Ishikawa (cell line): Measurements from ENCODE around the gene ERBB4.

ENCODE experiments used
- EP300 ChIP-seq: IDR thresholded peaks from 2 replicates; pipeline ENCODE4 v1.6.1; 2012; ENCODE audit warnings: borderline replicate concordance
- FOXM1 ChIP-seq: IDR thresholded peaks from 2 replicates; pipeline ENCODE4 v1.6.1; 2012; ENCODE audit warnings: low read depth, borderline replicate concordance
- MAX ChIP-seq: IDR thresholded peaks from 2 replicates; pipeline ENCODE4 v1.6.1; 2012
- NFIC ChIP-seq: IDR thresholded peaks from 2 replicates; pipeline ENCODE4 v1.6.1; 2012
- YY1 ChIP-seq: IDR thresholded peaks from 2 replicates; pipeline ENCODE4 v1.6.1; 2012; ENCODE audit warnings: low read depth

DNA sequence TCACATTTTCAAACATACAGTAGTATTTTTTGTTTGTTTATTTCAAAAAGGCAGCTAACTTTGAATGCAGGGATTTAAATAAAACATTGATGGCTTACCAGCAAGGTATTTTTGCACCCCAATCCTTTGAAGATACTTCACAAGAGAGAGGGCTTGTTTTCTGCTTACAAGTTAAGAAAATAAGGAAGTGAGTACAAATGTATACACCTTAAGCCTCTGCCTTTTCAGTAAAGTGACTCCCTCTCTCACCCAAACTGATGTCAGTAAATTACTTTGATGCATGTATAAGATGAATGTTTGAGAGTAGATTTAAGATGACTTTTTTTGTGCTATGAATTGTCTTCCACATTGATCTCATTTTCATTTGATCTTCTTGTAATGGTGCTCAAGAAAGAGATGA is 1162.2 kb downstream of the ERBB4 start:
- TF ChIP-seq NFIC = no peak
- TF ChIP-seq YY1 = no peak
- TF ChIP-seq MAX = no peak
- no peak for TF ChIP-seq FOXM1
- no peak for TF ChIP-seq EP300
